Activated CD4-positive, alpha-beta T cell treated with anti-CD3 and anti-CD28 coated beads for 36 hours (primary cell): Measurements from ENCODE around the gene MME. TPM values are rescaled to one million over a fixed set of nuclear protein-coding genes. Genes with fewer than 3 reads are reported as not detected.
"Not testable (repeated sequence)": the region's sequence is repeated elsewhere in the genome, so short reads cannot be mapped to it uniquely, and the experiment has no call there.

ENCODE experiments used
- ATAC-seq: fragments of 200-7000 bp; cut with Tn5 transposase; one replicate; pipeline ENCODE4 v1.10.0; 2021; ENCODE audit warnings: mild to moderate bottlenecking, moderate library complexity
- CTCF ChIA-PET: fragments of 350-600 bp; sonication (Branson Sonifier 250); formaldehyde crosslinking; loops from one replicate; lab custom pipeline; 2021; ENCODE audit warnings: antibody characterized with exemption; lab: Charles Lee
- POLR2A ChIA-PET: fragments of 350-600 bp; sonication (Branson Sonifier 250); formaldehyde crosslinking; loops from one replicate; lab custom pipeline; 2021; ENCODE audit warnings: antibody characterized with exemption, inconsistent platforms; lab: Charles Lee
- DNase-seq: peaks from one replicate; pipeline ENCODE4 v3.0.0-alpha.2; 2020
- H3K27ac Mint-ChIP-seq: one replicate; pipeline ENCODE4 v1.8.0; 2021; ENCODE audit warnings: mixed read lengths
- H3K27me3 Mint-ChIP-seq: one replicate; pipeline ENCODE4 v1.8.0; 2021; ENCODE audit warnings: mixed read lengths
- H3K36me3 Mint-ChIP-seq: one replicate; pipeline ENCODE4 v1.8.0; 2021; ENCODE audit warnings: low read depth, mixed read lengths
- H3K4me1 Mint-ChIP-seq: one replicate; pipeline ENCODE4 v1.8.0; 2021; ENCODE audit warnings: mixed read lengths
- H3K4me3 Mint-ChIP-seq: one replicate; pipeline ENCODE4 v1.8.0; 2021; ENCODE audit warnings: mild to moderate bottlenecking, moderate library complexity, mixed read lengths
- H3K9me3 Mint-ChIP-seq: one replicate; pipeline ENCODE4 v1.8.0; 2021; ENCODE audit warnings: low read depth, mixed read lengths
- intact Hi-C, 2 experiments: fragments of 100-400 bp; cut with DNase I in 1 of 2; cut with micrococcal nuclease in 1 of 2; formaldehyde crosslinking; loops; one replicate each; pipeline versions ENCODE4 v1.14.2 to v1.15.1; 2022 to 2024; cut with DNase I, micrococcal nuclease
- total RNA-seq, 2 experiments: library from RNA; stranded (reverse); gene quantifications; one replicate each; pipeline ENCODE4 v1.2.3, GENCODE V29; 2021

The MME gene
- total RNA-seq, 2 experiments from 2014 or later: 0.23 TPM; not detected in 1

DNA sequence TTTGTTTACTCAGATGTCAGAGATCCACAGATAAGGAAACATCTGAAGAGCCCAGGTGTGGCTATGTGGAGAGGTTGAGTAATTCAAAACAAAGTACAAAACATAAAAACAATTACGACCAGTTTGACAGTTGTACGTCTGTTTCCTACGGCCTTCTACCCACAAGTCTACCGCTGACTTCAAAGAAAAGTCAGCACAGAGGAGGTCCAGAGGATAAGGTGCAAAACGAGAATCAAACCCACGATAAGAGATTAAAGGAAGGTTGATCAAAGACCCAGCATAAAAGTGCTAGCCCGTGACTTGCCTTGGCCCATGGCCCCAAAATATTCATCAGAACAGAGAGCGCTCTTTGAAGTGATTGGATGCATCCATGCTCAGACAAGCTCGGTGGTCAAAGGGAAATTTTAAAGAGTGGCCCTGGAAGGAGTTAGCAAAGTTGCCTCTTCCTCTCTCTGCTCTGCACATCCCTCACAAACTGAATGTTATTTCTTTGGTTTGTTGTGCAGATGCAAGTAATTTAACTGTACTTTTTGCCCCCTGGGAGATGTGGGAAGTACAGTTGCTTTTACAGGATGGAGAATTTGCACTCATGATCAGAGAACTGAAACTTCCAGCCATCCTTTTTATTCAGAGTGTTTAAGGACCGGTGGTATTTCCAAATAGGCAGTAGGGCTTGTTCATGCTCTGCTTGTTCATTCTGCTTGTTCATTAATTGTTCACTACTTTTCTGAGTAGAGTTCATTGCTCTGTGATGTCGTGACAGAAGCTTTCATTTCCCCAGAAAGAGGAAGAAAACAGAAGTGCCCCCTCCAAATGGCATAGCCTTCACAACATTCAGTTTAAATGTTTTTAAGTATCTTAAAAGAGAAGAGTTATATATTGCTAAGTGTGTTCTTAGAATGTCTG is 31.1 kb downstream of the MME start:
- Mint-ChIP-seq H3K9me3 (no peaks in the 10 kb centered on the region), H3K4me1 (peaks cover 8% of the 10 kb centered on the region), H3K36me3 (no peaks in the 10 kb centered on the region), H3K27ac (no peak overlapping the region), H3K27me3 (peaks cover 5% of the 10 kb centered on the region), H3K4me3 (no peak overlapping the region)
- POLR2A ChIA-PET: no interaction called here
- ATAC-seq (no peak), DNase-seq (no peak)
- intact Hi-C loops: no loop called here
- CTCF ChIA-PET: no interaction called here

DNA sequence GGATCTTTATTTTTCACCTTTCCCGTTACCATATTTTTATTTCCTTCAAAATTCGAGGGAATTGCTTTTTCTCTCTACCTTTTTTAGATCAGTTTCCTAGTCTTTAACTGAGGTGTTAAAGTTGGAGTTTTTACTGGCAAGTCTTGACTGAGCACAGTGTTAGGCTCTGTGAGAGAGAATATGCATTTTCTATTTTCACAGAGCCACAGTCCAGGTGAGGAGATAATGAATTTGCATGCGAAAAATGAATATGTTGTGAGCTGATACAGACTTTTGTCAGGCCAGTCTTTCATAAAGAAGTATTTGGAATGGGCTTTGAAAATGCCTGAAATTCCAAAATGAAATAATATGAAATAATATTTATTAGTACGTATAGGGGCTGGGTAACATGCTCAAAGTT is 31.9 kb downstream of the MME start:
- CTCF ChIA-PET: no interaction called here
- no peaks in the 10 kb centered on the region for H3K36me3 Mint-ChIP-seq
- DNase-seq: no peak
- peaks cover 5% of the 10 kb centered on the region for H3K27me3 Mint-ChIP-seq
- H3K27ac Mint-ChIP-seq: no peak overlapping the region
- no peaks in the 10 kb centered on the region for H3K9me3 Mint-ChIP-seq
- no peak overlapping the region for H3K4me3 Mint-ChIP-seq
- H3K4me1 Mint-ChIP-seq: peaks cover 8% of the 10 kb centered on the region
- intact Hi-C loops: no loop called here
- no peak for ATAC-seq
- POLR2A ChIA-PET: no interaction called here

DNA sequence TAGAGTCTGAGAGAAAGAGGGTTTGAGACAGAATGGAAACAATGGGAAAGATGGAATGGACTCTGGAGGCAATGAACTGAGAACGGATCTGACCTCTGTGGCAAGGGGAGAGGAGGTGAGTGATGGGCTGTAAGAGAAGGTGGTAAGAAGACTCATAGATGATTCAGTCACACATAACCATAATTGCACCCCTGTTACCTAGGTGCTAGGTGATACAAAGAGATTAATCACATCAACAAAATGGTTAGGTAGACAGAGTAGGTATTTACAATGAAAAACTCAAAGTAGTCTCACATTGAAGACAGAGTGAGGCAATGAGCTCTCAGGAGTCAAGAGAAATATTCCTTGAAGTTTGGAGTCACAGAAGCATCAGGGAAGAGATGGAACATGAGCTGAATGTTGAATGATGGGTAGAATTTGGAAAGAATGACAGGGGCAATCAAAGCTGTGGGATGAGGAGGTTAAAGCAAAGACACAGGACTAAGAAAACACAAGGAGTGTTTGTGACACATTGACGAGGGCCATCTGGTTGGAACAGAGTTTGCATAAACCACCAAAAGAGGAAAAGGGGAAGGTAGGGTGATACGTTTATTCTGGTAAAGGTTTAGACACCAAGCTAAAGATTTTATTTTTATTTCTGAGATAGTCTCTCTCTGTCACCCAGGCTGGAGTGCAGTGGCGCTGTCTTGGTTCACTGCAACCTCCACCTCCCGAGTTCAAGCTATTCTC is 32.7 kb downstream of the MME start:
- ChIA-PET POLR2A (no interaction called here), CTCF (no interaction called here)
- intact Hi-C loops: no loop called here
- Mint-ChIP-seq H3K27me3 (peaks cover 5% of the 10 kb centered on the region), H3K36me3 (no peaks in the 10 kb centered on the region), H3K9me3 (no peaks in the 10 kb centered on the region), H3K4me1 (peaks cover 8% of the 10 kb centered on the region), H3K4me3 (no peak overlapping the region), H3K27ac (no peak overlapping the region)
- ATAC-seq: no peak
- no peak for DNase-seq

DNA sequence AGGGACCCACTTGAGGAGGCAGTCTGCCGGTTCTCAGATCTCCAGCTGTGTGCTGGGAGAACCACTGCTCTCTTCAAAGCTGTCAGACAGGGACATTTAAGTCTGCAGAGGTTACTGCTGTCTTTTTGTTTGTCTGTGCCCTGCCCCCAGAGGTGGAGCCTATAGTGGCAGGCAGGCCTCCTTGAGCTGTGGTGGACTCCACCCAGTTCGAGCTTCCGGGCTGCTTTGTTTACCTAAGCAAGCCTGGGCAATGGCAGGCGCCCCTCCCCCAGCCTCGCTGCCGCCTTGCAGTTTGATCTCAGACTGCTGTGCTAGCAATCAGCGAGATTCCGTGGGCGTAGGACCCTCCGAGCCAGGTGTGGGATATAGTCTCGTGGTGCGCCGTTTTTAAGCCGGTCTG is 44.6 kb downstream of the MME start:
- POLR2A ChIA-PET, ATAC-seq, H3K9me3 Mint-ChIP-seq, H3K27me3 Mint-ChIP-seq, H3K27ac Mint-ChIP-seq, H3K36me3 Mint-ChIP-seq, CTCF ChIA-PET, intact Hi-C loops, H3K4me3 Mint-ChIP-seq, H3K4me1 Mint-ChIP-seq: not testable (repeated sequence)
- peak; percentile 16 for DNase-seq

DNA sequence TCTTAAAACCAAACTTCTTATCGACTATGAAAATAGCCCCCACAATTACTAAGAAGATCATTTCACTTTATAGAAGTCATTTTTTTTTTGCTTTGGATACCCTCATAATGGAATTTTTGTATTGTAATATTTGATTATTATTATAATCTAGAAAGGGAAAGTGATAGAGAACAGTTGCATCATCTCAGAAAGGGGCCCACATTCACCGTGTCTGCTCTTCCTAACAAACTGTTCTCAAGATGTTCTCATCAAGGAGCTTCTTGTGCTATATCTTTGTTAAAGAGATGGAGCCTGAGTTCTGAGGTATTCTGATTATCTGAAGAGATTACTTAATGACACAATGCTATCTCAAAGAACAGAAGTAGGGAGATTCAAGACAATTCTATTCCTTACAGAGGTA is 49.3 kb downstream of the MME start:
- ATAC-seq (no peak), DNase-seq (no peak)
- intact Hi-C loops: no loop called here
- Mint-ChIP-seq H3K27me3 (no peaks in the 10 kb centered on the region), H3K4me3 (no peak overlapping the region), H3K27ac (no peak overlapping the region), H3K4me1 (no peaks in the 10 kb centered on the region), H3K36me3 (no peaks in the 10 kb centered on the region), H3K9me3 (peaks cover 3% of the 10 kb centered on the region)
- ChIA-PET POLR2A (no interaction called here), CTCF (no interaction called here)

DNA sequence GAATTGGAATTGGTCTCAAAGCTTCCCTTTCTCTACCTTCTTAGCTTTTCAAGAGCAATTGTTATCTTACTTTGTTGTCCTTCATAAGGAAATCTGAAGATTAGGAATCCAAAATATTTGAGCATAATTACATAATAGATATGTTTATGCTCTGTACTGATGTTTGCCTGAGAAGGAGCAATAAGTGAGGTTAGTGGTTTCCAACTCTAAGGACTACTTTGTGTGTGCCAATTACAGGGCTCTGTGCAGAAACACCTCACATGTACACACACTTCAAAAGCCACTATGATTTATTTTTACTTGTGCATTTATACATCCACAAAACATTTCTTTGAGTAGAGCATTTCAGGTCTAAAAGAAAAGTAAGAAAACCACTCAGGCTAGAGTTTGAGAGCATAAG is 49.9 kb downstream of the MME start:
- Mint-ChIP-seq H3K9me3 (peaks cover 6% of the 10 kb centered on the region), H3K4me1 (no peaks in the 10 kb centered on the region), H3K4me3 (no peak overlapping the region), H3K36me3 (no peaks in the 10 kb centered on the region), H3K27me3 (no peaks in the 10 kb centered on the region), H3K27ac (no peak overlapping the region)
- intact Hi-C loops: no loop called here
- no peak for ATAC-seq
- DNase-seq: no peak
- CTCF ChIA-PET: no interaction called here
- POLR2A ChIA-PET: no interaction called here

DNA sequence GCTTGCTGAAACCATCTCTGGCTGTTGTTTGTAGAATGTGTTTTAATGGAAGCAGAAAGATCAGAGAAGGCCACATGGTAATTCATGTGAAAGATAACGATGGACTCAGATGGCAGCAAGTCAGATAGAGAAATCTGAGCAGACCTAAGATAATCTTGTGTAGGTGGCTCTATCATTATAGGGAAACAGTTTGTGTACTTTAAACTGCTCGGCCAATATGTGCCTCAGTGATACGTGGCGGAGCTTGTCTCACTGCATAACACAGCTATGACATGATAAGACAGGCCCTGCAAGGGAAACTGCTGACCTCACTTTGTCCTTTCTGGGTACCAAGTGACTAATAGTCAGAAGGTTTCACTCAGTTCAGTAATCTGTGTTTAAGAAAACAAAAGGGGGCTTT is 51.0 kb downstream of the MME start:
- peaks cover 6% of the 10 kb centered on the region for H3K9me3 Mint-ChIP-seq
- no peak for ATAC-seq
- no peak overlapping the region for H3K4me3 Mint-ChIP-seq
- H3K27me3 Mint-ChIP-seq: no peaks in the 10 kb centered on the region
- CTCF ChIA-PET: interaction anchor here (1.2 kb wide), 1 partner anchor 13 kb away, joined by 3 read pairs; no protein-coding TSS in a partner anchor
- H3K36me3 Mint-ChIP-seq: no peaks in the 10 kb centered on the region
- no peak for DNase-seq
- POLR2A ChIA-PET: interaction anchor here (0.6 kb wide), 1 partner anchor 110 kb away, joined by 4 read pairs; no protein-coding TSS in a partner anchor
- no peaks in the 10 kb centered on the region for H3K4me1 Mint-ChIP-seq
- intact Hi-C loops: no loop called here
- no peak overlapping the region for H3K27ac Mint-ChIP-seq

DNA sequence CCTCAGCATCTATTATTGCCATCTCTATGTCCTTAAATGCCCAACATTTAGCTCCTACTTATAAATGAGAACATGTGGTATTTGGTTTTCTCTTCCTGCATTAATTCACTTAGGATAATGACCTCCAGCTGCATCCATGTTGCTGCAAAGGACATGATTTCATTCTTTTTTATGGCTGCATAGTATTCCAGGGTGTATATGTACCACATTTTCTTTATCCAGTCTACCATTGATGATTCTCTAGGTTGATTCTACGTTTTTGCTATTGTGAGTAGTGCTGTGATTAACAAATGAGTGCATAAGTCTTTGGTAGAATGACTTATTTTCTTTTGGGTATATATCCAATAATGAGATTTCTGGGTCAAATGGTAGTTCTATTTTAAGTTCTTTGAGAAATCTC is 54.2 kb downstream of the MME start:
- H3K27ac Mint-ChIP-seq, POLR2A ChIA-PET, H3K9me3 Mint-ChIP-seq, H3K36me3 Mint-ChIP-seq, ATAC-seq, CTCF ChIA-PET, H3K27me3 Mint-ChIP-seq, H3K4me1 Mint-ChIP-seq, H3K4me3 Mint-ChIP-seq, intact Hi-C loops, DNase-seq: not testable (repeated sequence)

DNA sequence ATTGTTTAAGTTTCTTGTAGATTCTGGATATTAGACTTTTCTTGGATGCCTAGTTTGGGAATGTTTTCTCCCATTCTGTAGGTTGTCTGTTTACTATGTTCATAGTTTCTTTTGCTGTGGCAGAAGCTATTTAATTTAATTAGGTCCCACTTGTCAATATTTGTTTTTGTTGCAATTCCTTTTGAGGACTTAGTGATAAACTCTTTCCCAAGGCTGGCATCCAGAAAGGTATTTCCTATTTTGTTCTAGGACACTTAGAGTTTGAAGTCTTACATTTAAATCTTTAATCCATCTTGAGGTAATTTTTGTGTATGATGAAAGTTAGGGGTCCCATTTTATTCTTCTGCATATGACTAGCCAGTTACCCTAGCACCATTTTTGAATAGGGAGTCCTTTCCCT is 54.9 kb downstream of the MME start:
- H3K4me1 Mint-ChIP-seq: no peaks in the 10 kb centered on the region
- no peak overlapping the region for H3K4me3 Mint-ChIP-seq

DNA sequence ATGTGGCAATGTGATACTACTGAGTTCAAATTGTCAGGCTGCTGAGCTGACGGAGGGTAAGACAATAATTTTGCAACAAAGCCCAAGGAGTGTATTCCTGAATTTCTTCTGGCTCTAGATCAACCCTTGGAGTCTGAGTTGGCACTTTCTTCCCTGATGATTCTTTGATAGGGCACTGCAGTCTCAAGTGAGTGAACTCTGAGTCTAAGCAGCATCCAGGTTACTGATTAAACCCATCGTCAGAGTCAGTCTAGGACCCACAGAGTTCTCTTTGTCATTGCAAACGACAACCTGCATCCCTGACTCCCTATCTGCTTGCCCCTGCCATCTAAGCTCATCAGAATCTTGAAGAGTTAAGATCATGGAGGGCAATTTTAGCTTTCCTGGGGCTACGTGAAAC is 58.6 kb downstream of the MME start:
- Mint-ChIP-seq H3K36me3 (no peaks in the 10 kb centered on the region), H3K27me3 (no peaks in the 10 kb centered on the region), H3K4me3 (no peak overlapping the region), H3K4me1 (no peaks in the 10 kb centered on the region), H3K27ac (no peak overlapping the region), H3K9me3 (peaks cover 6% of the 10 kb centered on the region)
- CTCF ChIA-PET: interaction anchor here (0.6 kb wide), 1 partner anchor 543 kb away, joined by 4 read pairs; no protein-coding TSS in a partner anchor
- POLR2A ChIA-PET: no interaction called here
- no peak for ATAC-seq
- DNase-seq: no peak
- intact Hi-C loops: no loop called here

More for the DNA sequence above, 54.9 kb downstream of the MME start:
- ChIA-PET CTCF (no interaction called here), POLR2A (no interaction called here)
- DNase-seq (no peak), ATAC-seq (no peak)
- Mint-ChIP-seq H3K27me3 (no peaks in the 10 kb centered on the region), H3K36me3 (no peaks in the 10 kb centered on the region), H3K9me3 (peaks cover 6% of the 10 kb centered on the region), H3K27ac (no peak overlapping the region)
- intact Hi-C loops: no loop called here

DNA sequence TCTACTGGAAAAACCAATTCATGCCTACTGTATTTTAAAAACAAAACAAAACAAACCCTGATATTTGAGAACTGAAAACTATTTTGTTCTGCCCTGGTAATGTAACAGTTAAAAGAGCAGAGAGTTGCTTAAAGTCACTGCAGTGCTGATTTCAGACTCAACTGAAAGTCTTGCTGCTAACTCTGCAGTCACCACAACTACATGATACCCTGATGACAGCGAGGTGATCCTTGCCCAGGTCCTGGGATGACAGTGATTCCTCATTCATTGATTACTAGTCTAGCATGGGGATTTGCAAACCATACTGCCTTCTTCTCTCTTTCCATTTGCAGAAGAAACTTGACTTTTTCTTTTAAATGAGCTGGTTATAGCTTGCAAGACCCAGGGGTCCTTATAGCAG is 67.5 kb downstream of the MME start:
- ChIA-PET CTCF (no interaction called here), POLR2A (no interaction called here)
- ATAC-seq (no peak), DNase-seq (no peak)
- no peaks in the 10 kb centered on the region for H3K9me3 Mint-ChIP-seq
- H3K27ac Mint-ChIP-seq: no peak overlapping the region
- no peaks in the 10 kb centered on the region for H3K36me3 Mint-ChIP-seq
- intact Hi-C loops: no loop called here
- no peak overlapping the region for H3K4me3 Mint-ChIP-seq
- no peaks in the 10 kb centered on the region for H3K4me1 Mint-ChIP-seq
- H3K27me3 Mint-ChIP-seq: no peaks in the 10 kb centered on the region

DNA sequence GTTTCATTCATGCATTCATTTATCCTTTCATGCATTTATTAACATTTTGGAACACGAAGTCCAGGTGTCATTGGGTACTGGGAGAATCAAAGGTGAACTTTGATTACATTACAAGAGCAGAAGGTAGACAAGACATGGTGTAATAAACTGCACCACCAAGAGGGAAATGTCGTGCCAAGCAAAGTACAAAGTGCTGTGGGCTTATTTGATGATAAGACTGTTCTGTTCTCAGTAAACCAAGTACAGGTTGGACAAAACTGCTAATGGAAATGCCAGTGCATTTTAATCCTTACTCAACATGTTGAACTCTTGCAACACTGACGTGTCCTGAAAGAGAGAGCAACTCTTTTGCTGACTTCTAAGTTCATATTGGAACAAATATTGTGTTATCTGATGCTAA is 69.4 kb downstream of the MME start:
- Mint-ChIP-seq H3K36me3 (no peaks in the 10 kb centered on the region), H3K4me1 (peaks cover 2% of the 10 kb centered on the region), H3K27ac (no peak overlapping the region), H3K9me3 (no peaks in the 10 kb centered on the region), H3K4me3 (no peak overlapping the region), H3K27me3 (no peaks in the 10 kb centered on the region)
- intact Hi-C loops: no loop called here
- POLR2A ChIA-PET: no interaction called here
- no peak for ATAC-seq
- CTCF ChIA-PET: no interaction called here
- no peak for DNase-seq
